Fibroblast of the aortic adventitia (primary cell): ENCODE results near the gene MLLT6. TPM values are rescaled to one million over a fixed set of nuclear protein-coding genes. Genes with fewer than 3 reads are reported as not detected.

Experiments used
- DNase-seq: peaks from one replicate; pipeline ENCODE4 v3.0.0-alpha.2; 2010; ENCODE audit warnings: low read depth
- H3K4me3 ChIP-seq: 2 replicates; pipeline ENCODE4 v1.5.1; 2011; ENCODE audit warnings: low read depth, mild to moderate bottlenecking, control low read depth, low read length, moderate library complexity
- total RNA-seq: library from RNA; depleted of rRNA; stranded (reverse); fragments of >200 nt; gene quantifications from 2 replicates; pipeline ENCODE4 v1.2.3, GENCODE V29; 2012; ENCODE audit warnings: low replicate concordance
- TF ChIP-seq, protein P1 (sequence below): IDR thresholded peaks from 2 replicates; pipeline ENCODE4 v1.5.1; 2011; ENCODE audit warnings: mild to moderate bottlenecking, low read length, control low read depth, inconsistent platforms; ENCODE audit not compliant: insufficient read depth

MLLT6 gene
- total RNA-seq, 1 donor: 38.7 TPM

DNA sequence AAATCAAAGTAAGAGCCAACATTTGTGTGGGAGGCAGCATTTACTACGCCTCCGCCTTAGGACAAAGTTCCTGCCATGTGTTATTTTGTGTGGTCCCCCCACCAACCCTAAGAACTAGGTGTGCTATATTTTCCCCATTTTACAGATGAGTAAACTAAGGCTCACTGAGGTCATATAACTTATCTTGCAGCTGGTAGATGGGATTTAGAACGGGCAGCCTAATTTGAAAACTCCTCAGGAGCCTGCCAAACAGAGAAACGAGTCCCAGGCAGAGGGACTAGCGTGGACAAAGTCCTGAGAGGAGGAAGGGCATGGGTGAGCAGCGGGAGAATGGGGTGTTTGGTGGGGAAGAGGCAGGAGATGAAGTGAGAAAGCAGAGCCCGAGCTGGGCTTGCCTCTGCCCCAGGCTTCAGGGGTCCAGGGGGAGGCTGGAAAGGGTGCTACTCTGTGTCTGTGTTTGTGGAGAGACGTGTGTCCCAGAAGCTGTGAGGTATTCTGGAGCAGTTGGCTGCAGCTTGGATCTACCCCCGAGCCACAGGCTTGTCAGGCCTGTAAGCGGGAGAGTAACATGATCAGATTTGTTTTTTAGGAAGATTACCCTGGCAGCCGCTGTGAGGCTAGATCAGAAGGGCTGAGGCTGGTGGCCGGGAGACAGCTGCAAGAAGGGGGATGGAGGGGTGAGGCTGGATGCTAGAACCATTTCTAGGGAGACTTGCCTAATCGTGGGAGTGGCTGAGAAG lies 5.0 kb downstream of the MLLT6 start:
- H3K4me3 ChIP-seq: no peak overlapping the region
- DNase-seq: no peak
- TF ChIP-seq, protein P1, sequence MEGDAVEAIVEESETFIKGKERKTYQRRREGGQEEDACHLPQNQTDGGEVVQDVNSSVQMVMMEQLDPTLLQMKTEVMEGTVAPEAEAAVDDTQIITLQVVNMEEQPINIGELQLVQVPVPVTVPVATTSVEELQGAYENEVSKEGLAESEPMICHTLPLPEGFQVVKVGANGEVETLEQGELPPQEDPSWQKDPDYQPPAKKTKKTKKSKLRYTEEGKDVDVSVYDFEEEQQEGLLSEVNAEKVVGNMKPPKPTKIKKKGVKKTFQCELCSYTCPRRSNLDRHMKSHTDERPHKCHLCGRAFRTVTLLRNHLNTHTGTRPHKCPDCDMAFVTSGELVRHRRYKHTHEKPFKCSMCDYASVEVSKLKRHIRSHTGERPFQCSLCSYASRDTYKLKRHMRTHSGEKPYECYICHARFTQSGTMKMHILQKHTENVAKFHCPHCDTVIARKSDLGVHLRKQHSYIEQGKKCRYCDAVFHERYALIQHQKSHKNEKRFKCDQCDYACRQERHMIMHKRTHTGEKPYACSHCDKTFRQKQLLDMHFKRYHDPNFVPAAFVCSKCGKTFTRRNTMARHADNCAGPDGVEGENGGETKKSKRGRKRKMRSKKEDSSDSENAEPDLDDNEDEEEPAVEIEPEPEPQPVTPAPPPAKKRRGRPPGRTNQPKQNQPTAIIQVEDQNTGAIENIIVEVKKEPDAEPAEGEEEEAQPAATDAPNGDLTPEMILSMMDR: no peak

DNA sequence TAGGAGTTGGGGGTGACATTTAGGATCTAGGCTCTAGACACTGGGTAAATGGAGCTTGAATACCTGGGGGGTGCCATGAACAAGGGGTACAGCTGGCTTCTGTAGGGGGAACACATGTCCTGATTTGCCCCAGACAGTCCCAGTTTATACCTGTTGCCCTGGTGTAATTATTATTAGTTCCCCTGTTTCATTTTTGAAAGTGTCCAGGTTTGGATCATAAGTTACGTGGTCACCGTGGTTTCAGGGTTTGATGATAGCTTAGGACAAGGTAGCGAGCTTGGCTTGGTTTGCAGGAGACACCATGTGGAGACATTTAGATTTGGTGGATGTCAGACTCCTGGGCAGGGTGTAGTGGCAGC lies 5.5 kb downstream of the MLLT6 start:
- DNase-seq: no peak
- no peak overlapping the region for H3K4me3 ChIP-seq
- TF ChIP-seq, protein P1: no peak

DNA sequence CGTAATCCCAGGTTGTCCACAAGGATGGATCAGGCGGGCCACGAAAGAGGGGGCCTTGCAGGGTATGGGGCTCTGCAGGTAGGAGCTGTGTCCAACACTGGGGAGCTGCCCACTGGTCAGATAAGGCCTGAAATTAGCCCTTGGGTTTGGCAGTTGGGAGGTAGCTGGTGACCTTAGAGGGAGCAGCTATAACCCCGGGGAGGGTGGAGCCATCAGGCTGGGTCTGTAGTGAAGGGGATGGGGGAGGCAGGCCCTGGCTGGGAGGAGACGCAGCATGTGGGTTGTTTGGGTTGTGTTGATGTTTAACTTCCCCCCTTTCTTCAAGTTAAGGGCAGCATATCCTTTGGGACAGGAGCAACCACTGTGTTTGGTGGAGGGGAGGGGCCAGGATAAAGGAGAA lies 5.9 kb downstream of the MLLT6 start:
- no peak overlapping the region for H3K4me3 ChIP-seq
- TF ChIP-seq, protein P1: no peak
- DNase-seq: no peak

DNA sequence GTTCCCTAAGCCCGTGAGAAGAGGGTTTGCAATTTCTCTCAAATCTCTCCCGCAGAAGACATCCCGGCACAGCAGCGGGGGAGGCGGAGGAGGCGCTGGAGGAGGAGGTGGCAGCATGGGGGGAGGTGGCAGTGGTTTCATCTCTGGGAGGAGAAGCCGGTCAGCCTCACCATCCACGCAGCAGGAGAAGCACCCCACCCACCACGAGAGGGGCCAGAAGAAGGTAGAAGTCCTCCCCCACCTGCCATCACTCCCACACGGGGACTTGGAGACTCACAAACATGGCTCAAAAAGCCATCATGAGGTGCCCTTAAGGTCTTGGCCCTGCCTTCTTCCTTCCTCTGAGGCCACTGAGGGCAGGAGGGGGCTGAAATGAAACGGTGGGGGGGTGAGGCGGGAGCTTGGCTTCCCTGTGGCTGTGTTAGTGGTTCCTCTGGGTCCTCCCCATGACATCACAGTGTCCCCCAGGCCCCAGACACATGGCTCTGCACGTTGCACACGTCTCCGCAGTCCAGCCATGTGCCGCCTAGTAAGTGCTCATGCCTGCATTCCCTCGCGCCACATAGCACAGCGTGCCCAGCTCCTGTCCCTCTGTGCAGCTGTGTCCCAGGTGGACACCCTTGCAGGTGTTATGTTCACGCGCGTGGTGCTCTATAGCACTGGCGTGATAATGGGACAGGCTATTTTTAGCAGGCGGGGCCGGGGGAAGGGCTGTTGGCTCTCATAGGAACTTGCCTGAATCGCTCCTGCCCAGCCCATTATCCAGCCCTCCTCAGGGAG lies 6.9 kb downstream of the MLLT6 start:
- no peak overlapping the region for H3K4me3 ChIP-seq
- TF ChIP-seq, protein P1: no peak
- no peak for DNase-seq

DNA sequence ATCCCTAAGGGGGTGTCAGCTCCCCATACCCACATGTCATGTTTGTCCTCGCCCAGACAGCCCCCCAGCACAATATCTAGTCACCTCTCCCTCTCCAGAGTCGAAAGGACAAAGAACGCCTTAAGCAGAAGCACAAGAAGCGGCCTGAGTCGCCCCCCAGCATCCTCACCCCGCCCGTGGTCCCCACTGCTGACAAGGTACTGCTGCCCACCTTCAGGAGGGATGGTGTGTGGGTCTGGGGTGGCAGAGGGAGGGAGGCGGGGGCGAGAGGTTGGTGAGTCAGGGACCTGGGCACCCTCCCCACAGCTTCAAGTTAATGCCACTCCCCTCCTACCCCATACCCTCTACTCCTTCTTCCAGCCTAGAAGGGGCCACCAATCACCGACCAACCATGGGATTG lies 7.5 kb downstream of the MLLT6 start:
- TF ChIP-seq, protein P1: no peak
- no peak overlapping the region for H3K4me3 ChIP-seq
- no peak for DNase-seq

DNA sequence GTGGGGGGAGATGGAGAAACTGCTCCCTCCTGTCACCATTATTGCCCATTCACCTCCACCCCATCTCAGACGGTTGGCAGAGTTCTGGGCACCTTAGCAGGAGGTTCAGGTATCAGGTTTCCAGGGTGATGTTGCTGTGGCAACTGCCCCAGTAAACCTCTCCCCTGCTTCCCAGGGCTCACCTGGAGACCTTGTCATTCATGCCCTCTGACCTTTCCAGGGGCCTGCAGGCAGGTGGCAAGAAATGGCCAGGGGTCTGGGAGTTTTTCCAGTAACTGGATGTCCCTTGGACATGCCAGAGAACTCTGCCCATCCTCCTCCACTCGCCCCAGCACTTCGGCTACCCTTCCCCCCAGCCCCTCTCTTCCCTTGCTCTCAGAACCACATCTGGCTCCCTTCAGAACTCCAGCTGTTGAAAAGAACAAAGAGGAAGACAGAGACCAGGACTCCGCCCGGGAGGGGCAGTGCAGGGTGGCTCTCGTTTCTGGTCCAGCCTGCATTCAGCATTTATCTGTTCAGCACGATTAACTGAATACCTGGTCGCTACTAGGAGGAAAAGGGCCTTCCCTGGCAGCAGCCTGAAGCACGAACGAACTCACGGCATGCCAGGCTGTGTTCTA lies 8.5 kb downstream of the MLLT6 start:
- TF ChIP-seq, protein P1: no peak
- DNase-seq: no peak
- H3K4me3 ChIP-seq: no peak overlapping the region
